K562 (cell line): ENCODE data around the gene CLDN7. TPM values are rescaled to one million over a fixed set of nuclear protein-coding genes. Genes with fewer than 3 reads are reported as not detected.

Experiments used
- DDX20 ChIP-seq: fragments of 450-650 bp; IDR thresholded peaks from 2 replicates; pipeline ENCODE4 v1.6.1; 2016; ENCODE audit warnings: missing genetic modification characterization, low read depth, mild to moderate bottlenecking, missing compliant biosample characterization, moderate library complexity
- ELF1 ChIP-seq: fragments of 200-800 bp; sonication (Bioruptor generic); IDR thresholded peaks from 2 replicates; pipeline ENCODE4 v1.6.1; 2016; ENCODE audit warnings: missing genetic modification characterization, missing compliant biosample characterization
- EP400 ChIP-seq: fragments of 450-650 bp; IDR thresholded peaks from 2 replicates; pipeline ENCODE4 v1.6.1; 2017; ENCODE audit warnings: antibody characterized with exemption, mild to moderate bottlenecking, moderate library complexity
- HNRNPLL ChIP-seq: fragments of 200-400 bp; formaldehyde crosslinking; IDR thresholded peaks from 2 replicates; pipeline ENCODE4 v1.6.1; 2017; ENCODE audit warnings: low read length, low read depth, mild to moderate bottlenecking; ENCODE audit not compliant: poor library complexity, severe bottlenecking
- MEIS2 ChIP-seq: fragments of 450-650 bp; IDR thresholded peaks from 2 replicates; pipeline ENCODE4 v1.6.1; 2014; ENCODE audit warnings: mild to moderate bottlenecking; ENCODE audit not compliant: partially characterized antibody
- NRF1 ChIP-seq, 2 experiments: fragments of 450-650 bp; IDR thresholded peaks in 1 of 2; conservative IDR thresholded peaks in 1 of 2; 2 replicates each; pipeline ENCODE4 v1.6.1; 2014; ENCODE audit warnings: mild to moderate bottlenecking in 2 of 2
- RUNX1 ChIP-seq: sonication (generic); IDR thresholded peaks from 2 replicates; pipeline ENCODE4 v1.6.1; 2016; ENCODE audit warnings: antibody characterized with exemption, low read depth
- SREBF1 ChIP-seq: fragments of 150-350 bp; IDR thresholded peaks from 2 replicates; pipeline ENCODE4 v1.6.1; 2014; ENCODE audit warnings: antibody characterized with exemption, low read depth, low read length, borderline replicate concordance
- ZNF436 ChIP-seq: fragments of 250-450, 450-650 bp; sonication (Bioruptor Pico); formaldehyde crosslinking; IDR thresholded peaks from 2 replicates; pipeline ENCODE4 v1.7.0; 2020; ENCODE audit warnings: mild to moderate bottlenecking
- ZNF444 ChIP-seq: fragments of 250-450 bp; sonication (Bioruptor Pico); IDR thresholded peaks from 2 replicates; pipeline ENCODE4 v1.4.0; 2020; ENCODE audit warnings: mild to moderate bottlenecking, moderate library complexity
- polyA plus RNA-seq, 8 experiments: library from polyadenylated mRNA; depleted of rRNA in 4 of 8; stranded (reverse) in 5 of 8; unstranded in 3 of 8; fragments of >200 nt; fragmentation: Nextera tagmentation in 2 of 8; fragmentation: Illumina TruSeq in 1 of 8; extraction: Ambion mirVana in 2 of 8; extraction: Trizol in 1 of 8; gene quantifications; 2 replicates each; pipeline versions ENCODE4 v1.2.1 to v1.2.3, GENCODE V29; 2011 to 2014; ENCODE audit warnings: inconsistent platforms in 1 of 8, missing spikeins in 1 of 8
- total RNA-seq, 7 experiments: library from RNA; depleted of rRNA in 6 of 7; stranded (reverse); fragments of >200 nt in 6 of 7; fragmentation: Illumina TruSeq in 2 of 7; extraction: Trizol in 2 of 7; gene quantifications; 2 replicates each; pipeline versions ENCODE4 v1.2.1 to v1.2.3, GENCODE V29; 2011 to 2021; ENCODE audit warnings: low replicate concordance in 1 of 7
- TF ChIP-seq, protein P1 (sequence below), 2 experiments: fragments of 450-650 bp; formaldehyde crosslinking in 1 of 2; IDR thresholded peaks; 2 replicates each; pipeline versions ENCODE4 v1.4.0 to v1.6.1; 2014 to 2020; ENCODE audit warnings: mild to moderate bottlenecking in 2 of 2, borderline replicate concordance in 1 of 2, low read depth in 1 of 2
- TF ChIP-seq, protein P2 (sequence below): fragments of 250-450 bp; sonication (Bioruptor Pico); IDR thresholded peaks from 2 replicates; pipeline ENCODE4 v1.5.0; 2021
- TF ChIP-seq, protein P3 (sequence below): sonication (generic); formaldehyde crosslinking; IDR thresholded peaks from 2 replicates; pipeline ENCODE4 v1.8.0; 2022; ENCODE audit warnings: mild to moderate bottlenecking, missing genetic modification reagents
- TF ChIP-seq, protein P4 (sequence below): sonication (generic); formaldehyde crosslinking; IDR thresholded peaks from 2 replicates; pipeline ENCODE4 v1.8.0; 2022; ENCODE audit warnings: missing genetic modification reagents, mild to moderate bottlenecking, moderate library complexity, borderline replicate concordance

The CLDN7 gene
- total and polyA plus RNA-seq, 9 of the 15 experiments (the other 6 are each of a cell fraction or from before 2014, with no cell fraction given) = 2.2 to 14.5 (median 7.6) TPM

DNA sequence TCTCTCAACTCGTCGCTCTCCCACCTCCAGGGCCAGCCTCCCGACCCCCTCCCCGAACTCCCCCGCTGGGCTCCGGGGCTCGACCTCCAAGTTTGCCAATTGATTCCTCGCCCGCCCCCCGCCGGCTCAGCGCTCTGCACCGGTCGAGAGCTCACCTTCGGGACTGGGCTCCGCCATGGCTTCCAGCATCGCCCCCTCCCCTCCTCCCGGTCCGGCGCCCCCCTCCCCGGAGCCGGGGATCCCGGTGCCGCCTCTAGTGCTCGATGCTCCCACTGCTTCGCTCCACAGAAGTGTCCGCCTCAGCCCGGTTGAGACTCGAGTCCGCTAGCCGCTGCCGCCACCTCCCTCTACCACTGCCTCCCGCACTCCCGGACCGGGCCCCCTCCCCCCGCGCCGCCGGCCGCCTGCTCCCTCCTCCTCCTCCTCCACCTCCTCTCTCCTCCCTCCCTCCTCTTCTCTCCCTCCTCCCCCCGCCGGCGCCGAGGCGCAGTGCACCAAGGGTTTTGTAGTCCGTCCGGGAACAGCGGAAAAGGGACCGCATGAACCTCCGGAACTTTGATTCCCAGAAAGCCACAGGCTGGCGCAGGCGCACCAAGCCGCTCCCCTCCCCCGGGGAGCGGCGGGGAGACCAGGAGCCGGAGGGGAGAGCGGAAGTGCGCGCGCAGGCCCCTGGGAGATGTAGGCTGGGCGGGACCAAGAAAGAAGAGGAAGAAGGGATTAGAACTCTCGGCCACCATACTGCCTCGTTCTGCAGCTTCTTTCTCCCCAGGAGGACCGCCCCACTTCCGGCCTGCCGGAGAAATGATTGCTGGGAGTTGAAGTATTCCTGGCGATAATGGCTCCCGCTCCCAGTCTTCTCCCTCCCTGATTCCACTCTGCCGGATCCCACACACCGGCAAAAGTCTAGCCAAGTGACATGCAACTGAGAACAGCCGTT is 22.9 kb downstream of the CLDN7 start, which contains the start of gene PHF23 (continued):
- TF ChIP-seq, protein P1, sequence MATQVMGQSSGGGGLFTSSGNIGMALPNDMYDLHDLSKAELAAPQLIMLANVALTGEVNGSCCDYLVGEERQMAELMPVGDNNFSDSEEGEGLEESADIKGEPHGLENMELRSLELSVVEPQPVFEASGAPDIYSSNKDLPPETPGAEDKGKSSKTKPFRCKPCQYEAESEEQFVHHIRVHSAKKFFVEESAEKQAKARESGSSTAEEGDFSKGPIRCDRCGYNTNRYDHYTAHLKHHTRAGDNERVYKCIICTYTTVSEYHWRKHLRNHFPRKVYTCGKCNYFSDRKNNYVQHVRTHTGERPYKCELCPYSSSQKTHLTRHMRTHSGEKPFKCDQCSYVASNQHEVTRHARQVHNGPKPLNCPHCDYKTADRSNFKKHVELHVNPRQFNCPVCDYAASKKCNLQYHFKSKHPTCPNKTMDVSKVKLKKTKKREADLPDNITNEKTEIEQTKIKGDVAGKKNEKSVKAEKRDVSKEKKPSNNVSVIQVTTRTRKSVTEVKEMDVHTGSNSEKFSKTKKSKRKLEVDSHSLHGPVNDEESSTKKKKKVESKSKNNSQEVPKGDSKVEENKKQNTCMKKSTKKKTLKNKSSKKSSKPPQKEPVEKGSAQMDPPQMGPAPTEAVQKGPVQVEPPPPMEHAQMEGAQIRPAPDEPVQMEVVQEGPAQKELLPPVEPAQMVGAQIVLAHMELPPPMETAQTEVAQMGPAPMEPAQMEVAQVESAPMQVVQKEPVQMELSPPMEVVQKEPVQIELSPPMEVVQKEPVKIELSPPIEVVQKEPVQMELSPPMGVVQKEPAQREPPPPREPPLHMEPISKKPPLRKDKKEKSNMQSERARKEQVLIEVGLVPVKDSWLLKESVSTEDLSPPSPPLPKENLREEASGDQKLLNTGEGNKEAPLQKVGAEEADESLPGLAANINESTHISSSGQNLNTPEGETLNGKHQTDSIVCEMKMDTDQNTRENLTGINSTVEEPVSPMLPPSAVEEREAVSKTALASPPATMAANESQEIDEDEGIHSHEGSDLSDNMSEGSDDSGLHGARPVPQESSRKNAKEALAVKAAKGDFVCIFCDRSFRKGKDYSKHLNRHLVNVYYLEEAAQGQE (IDR thresholded peaks at IDR 0.05; ENCODE audit: borderline replicate concordance) = peak; percentile 44; the same call in 1 of the 2 replicates
- TF ChIP-seq, protein P1 (CRISPR knock-in tag; IDR thresholded peaks at IDR 0.05; ENCODE audit: low read depth) = no peak
- TF ChIP-seq, protein P2, sequence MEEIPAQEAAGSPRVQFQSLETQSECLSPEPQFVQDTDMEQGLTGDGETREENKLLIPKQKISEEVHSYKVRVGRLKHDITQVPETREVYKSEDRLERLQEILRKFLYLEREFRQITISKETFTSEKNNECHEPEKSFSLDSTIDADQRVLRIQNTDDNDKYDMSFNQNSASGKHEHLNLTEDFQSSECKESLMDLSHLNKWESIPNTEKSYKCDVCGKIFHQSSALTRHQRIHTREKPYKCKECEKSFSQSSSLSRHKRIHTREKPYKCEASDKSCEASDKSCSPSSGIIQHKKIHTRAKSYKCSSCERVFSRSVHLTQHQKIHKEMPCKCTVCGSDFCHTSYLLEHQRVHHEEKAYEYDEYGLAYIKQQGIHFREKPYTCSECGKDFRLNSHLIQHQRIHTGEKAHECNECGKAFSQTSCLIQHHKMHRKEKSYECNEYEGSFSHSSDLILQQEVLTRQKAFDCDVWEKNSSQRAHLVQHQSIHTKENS (CRISPR knock-in tag) = no peak
- TF ChIP-seq NRF1 (conservative IDR thresholded peaks at IDR 0.05 in 1 of 2, IDR thresholded peaks at IDR 0.05 in 1 of 2) (peak; percentile 98), ZNF444 (CRISPR knock-in tag) (peak; percentile 45; the same call in 1 of the 2 replicates), ELF1 (tag) (peak; percentile 97), MEIS2 (peak; percentile 78), RUNX1 (no peak), HNRNPLL (peak; percentile 90), ZNF436 (no peak), DDX20 (tag) (no peak), SREBF1 (no peak), EP400 (peak; percentile 59)
- TF ChIP-seq, protein P3, sequence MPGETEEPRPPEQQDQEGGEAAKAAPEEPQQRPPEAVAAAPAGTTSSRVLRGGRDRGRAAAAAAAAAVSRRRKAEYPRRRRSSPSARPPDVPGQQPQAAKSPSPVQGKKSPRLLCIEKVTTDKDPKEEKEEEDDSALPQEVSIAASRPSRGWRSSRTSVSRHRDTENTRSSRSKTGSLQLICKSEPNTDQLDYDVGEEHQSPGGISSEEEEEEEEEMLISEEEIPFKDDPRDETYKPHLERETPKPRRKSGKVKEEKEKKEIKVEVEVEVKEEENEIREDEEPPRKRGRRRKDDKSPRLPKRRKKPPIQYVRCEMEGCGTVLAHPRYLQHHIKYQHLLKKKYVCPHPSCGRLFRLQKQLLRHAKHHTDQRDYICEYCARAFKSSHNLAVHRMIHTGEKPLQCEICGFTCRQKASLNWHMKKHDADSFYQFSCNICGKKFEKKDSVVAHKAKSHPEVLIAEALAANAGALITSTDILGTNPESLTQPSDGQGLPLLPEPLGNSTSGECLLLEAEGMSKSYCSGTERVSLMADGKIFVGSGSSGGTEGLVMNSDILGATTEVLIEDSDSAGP = no peak
- TF ChIP-seq, protein P4, sequence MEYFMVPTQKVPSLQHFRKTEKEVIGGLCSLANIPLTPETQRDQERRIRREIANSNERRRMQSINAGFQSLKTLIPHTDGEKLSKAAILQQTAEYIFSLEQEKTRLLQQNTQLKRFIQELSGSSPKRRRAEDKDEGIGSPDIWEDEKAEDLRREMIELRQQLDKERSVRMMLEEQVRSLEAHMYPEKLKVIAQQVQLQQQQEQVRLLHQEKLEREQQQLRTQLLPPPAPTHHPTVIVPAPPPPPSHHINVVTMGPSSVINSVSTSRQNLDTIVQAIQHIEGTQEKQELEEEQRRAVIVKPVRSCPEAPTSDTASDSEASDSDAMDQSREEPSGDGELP (CRISPR knock-in tag) = peak; percentile 70; the same call in 1 of the 2 replicates
